Activated CD4-positive, alpha-beta T cell treated with anti-CD3 and anti-CD28 coated beads for 4 hours (primary cell): ENCODE results near the gene IVL.

Source experiments
- DNase-seq, 2 donors: peaks; one replicate each; pipeline ENCODE4 v3.0.0-alpha.2; 2020

IVL gene

GRCh38 chr1:152899027-152899426 is 9.3 kb upstream of the IVL start:
- DNase-seq: no peak

GRCh38 chr1:152899883-152900282 is 8.5 kb upstream of the IVL start:
- DNase-seq: no peak

- DNase-seq: no peak
Measured at GRCh38 chr1:152901631-152902030, 6.7 kb upstream of the IVL start.

GRCh38 chr1:152902636-152903035 is 5.7 kb upstream of the IVL start:
- no peak for DNase-seq

GRCh38 chr1:152904688-152905440 is 3.5 kb upstream of the IVL start:
- no peak for DNase-seq

- DNase-seq: no peak
Measured at GRCh38 chr1:152906023-152906565, 2.3 kb upstream of the IVL start.

GRCh38 chr1:152909206-152909605 is 860 bp downstream of the IVL start:
- no peak for DNase-seq

- no peak for DNase-seq
Measured at GRCh38 chr1:152912471-152912870, 4.1 kb downstream of the IVL start.

- no peak for DNase-seq
Measured at GRCh38 chr1:152912900-152913299, 4.6 kb downstream of the IVL start.

- no peak for DNase-seq
Measured at GRCh38 chr1:152917794-152918193, 9.4 kb downstream of the IVL start.

- no peak for DNase-seq
Measured at GRCh38 chr1:152919071-152919470, 10.7 kb downstream of the IVL start.

- DNase-seq: no peak
Measured at GRCh38 chr1:152924191-152924590, 15.8 kb downstream of the IVL start.

GRCh38 chr1:152926091-152926490 is 17.7 kb downstream of the IVL start:
- DNase-seq: no peak

GRCh38 chr1:152928671-152929070 is 20.3 kb downstream of the IVL start:
- no peak for DNase-seq

GRCh38 chr1:152932170-152932811 is 23.9 kb downstream of the IVL start:
- no peak for DNase-seq

GRCh38 chr1:152933196-152933595 is 24.9 kb downstream of the IVL start:
- DNase-seq: no peak

GRCh38 chr1:152940614-152941013 is 32.3 kb downstream of the IVL start:
- DNase-seq: no peak

GRCh38 chr1:152941037-152941711 is 32.8 kb downstream of the IVL start:
- no peak for DNase-seq

GRCh38 chr1:152942161-152942560 is 33.8 kb downstream of the IVL start:
- DNase-seq: no peak

- no peak for DNase-seq
Measured at GRCh38 chr1:152946248-152946647, 37.9 kb downstream of the IVL start.

GRCh38 chr1:152946651-152947256 is 38.4 kb downstream of the IVL start, which contains the start of gene SPRR5:
TSS of gene SPRR5 (plus strand) at chr1:152947206. CDS start at chr1:152948555, 1,349 bp downstream.
- DNase-seq: no peak

GRCh38 chr1:152951711-152952110 is 43.4 kb downstream of the IVL start:
- no peak for DNase-seq

- no peak for DNase-seq
Measured at GRCh38 chr1:152953761-152954160, 45.4 kb downstream of the IVL start.
